Endothelial cell of umbilical vein (primary cell): Measurements from ENCODE around the gene TSHZ3. TPM values are rescaled to one million over a fixed set of nuclear protein-coding genes. Genes with fewer than 3 reads are reported as not detected.

Experiments used
- BruUV-seq: library from RNA; stranded (reverse); fragments of 400-500 nt; replicated peaks from 2 replicates; lab custom pipeline; 2021; lab: Mats Ljungman, UMichigan
- CTCF ChIA-PET: fragments of 300-600, 350-600 bp; sonication (Branson Sonifier 250); formaldehyde crosslinking; loops from one replicate; lab custom pipeline; 2021; ENCODE audit warnings: antibody characterized with exemption, inconsistent platforms; lab: Charles Lee
- POLR2A ChIA-PET: fragments of 300-600, 350-600 bp; sonication (Branson Sonifier 250); formaldehyde crosslinking; loops from one replicate; lab custom pipeline; 2021; ENCODE audit warnings: antibody characterized with exemption, inconsistent platforms; lab: Charles Lee
- DNase-seq: peaks from one replicate; pipeline ENCODE4 v3.0.0-alpha.2; 2011; ENCODE audit warnings: low read depth, low spot score
- FAIRE-seq: peaks from 2 replicates; lab custom pipeline; 2011; peaks lifted over from hg19 to GRCh38; lab: Jason Lieb, UNC
- H2AFZ ChIP-seq: 2 replicates; pipeline ENCODE4 v1.6.0; 2012; ENCODE audit warnings: low read depth, low read length, control low read depth, inconsistent platforms
- H3K27ac ChIP-seq: 2 replicates; pipeline ENCODE4 v1.5.1; 2011; ENCODE audit warnings: low read depth, mild to moderate bottlenecking, control low read depth, low read length, moderate library complexity; ENCODE audit not compliant: insufficient read depth
- H3K27me3 ChIP-seq, 2 experiments: 2 replicates each; pipeline versions ENCODE4 v1.6.0 to v1.6.1; 2011; ENCODE audit warnings: low read length in 2 of 2, mixed read lengths in 1 of 2; ENCODE audit not compliant: control insufficient read depth in 2 of 2, insufficient read depth in 2 of 2
- H3K36me3 ChIP-seq, 2 experiments: 2 replicates in 1 of 2; 3 replicates in 1 of 2; pipeline ENCODE4 v1.5.1; 2011; ENCODE audit warnings: low read length in 2 of 2, mild to moderate bottlenecking in 1 of 2, moderate library complexity in 1 of 2; ENCODE audit not compliant: control insufficient read depth in 2 of 2, insufficient read depth in 2 of 2; ENCODE audit errors: extremely low read depth in 1 of 2
- H3K4me1 ChIP-seq: 3 replicates; pipeline ENCODE4 v1.5.1; 2011; ENCODE audit warnings: mild to moderate bottlenecking, low read length; ENCODE audit not compliant: control insufficient read depth, insufficient read depth; ENCODE audit errors: extremely low read depth
- H3K4me2 ChIP-seq: 2 replicates; pipeline ENCODE4 v1.6.1; 2011; ENCODE audit warnings: low read length, control low read depth, mixed read lengths; ENCODE audit not compliant: insufficient read depth
- H3K4me3 ChIP-seq, 3 experiments: fragments of 200-600 bp in 1 of 3; sonication (generic), shearing (Covaris generic) in 1 of 3; replicated peaks in 1 of 3; 2 replicates each; pipeline ENCODE4 v1.5.1; 2011 to 2016; ENCODE audit warnings: control low read depth in 3 of 3, low read length in 3 of 3, mild to moderate bottlenecking in 2 of 3, inconsistent platforms in 1 of 3, low read depth in 1 of 3, moderate library complexity in 1 of 3; ENCODE audit not compliant: insufficient read depth in 1 of 3
- H3K79me2 ChIP-seq: 2 replicates; pipeline ENCODE4 v1.6.0; 2012; ENCODE audit warnings: low read length, inconsistent platforms; ENCODE audit not compliant: control insufficient read depth, insufficient read depth
- H3K9ac ChIP-seq: replicated peaks from 2 replicates; pipeline ENCODE3; 2011; ENCODE audit warnings: low read length, control low read depth; ENCODE audit not compliant: insufficient read depth; ENCODE audit errors: extremely low read depth
- H3K9me1 ChIP-seq: replicated peaks from 3 replicates; pipeline ENCODE4 v1.6.0; 2011; ENCODE audit warnings: mild to moderate bottlenecking, low read length; ENCODE audit not compliant: control insufficient read depth, insufficient read depth; ENCODE audit errors: extremely low read depth
- H3K9me3 ChIP-seq: replicated peaks from 2 replicates; pipeline ENCODE4 v1.5.1; 2012; ENCODE audit warnings: low read length, inconsistent platforms; ENCODE audit not compliant: control insufficient read depth, insufficient read depth
- H4K20me1 ChIP-seq: replicated peaks from 2 replicates; pipeline ENCODE3; 2011; ENCODE audit warnings: mild to moderate bottlenecking, low read length; ENCODE audit not compliant: control insufficient read depth, insufficient read depth; ENCODE audit errors: extremely low read depth
- CTCF ChIP-seq, 2 donors: IDR thresholded peaks; 1 replicate in 1 of 2; 2 replicates in 1 of 2; pipeline ENCODE4 v1.5.1; 2011; ENCODE audit warnings: low read length in 2 of 2, mild to moderate bottlenecking in 2 of 2, moderate library complexity in 2 of 2, control low read depth in 1 of 2, inconsistent platforms in 1 of 2, low read depth in 1 of 2; ENCODE audit not compliant: insufficient read depth in 1 of 2; ENCODE audit errors: extremely low read depth in 1 of 2
- EZH2 ChIP-seq: IDR thresholded peaks from 2 replicates; pipeline ENCODE4 v1.6.1; 2012; ENCODE audit warnings: borderline replicate concordance, low read depth, mild to moderate bottlenecking, moderate library complexity, low read length, inconsistent platforms; ENCODE audit not compliant: severe bottlenecking
- FOS ChIP-seq: IDR thresholded peaks from 2 replicates; pipeline ENCODE4 v1.6.1; 2011; ENCODE audit warnings: mild to moderate bottlenecking, low read length, moderate library complexity, borderline replicate concordance; ENCODE audit not compliant: insufficient read depth
- GATA2 ChIP-seq: IDR thresholded peaks from 2 replicates; pipeline ENCODE4 v1.7.0; 2011; ENCODE audit warnings: low read depth, mild to moderate bottlenecking, moderate library complexity, mixed read lengths, low read length; ENCODE audit not compliant: insufficient read length, insufficient read depth
- JUN ChIP-seq: IDR thresholded peaks from 2 replicates; pipeline ENCODE4 v1.6.1; 2011; ENCODE audit warnings: borderline replicate concordance, low read depth; ENCODE audit not compliant: insufficient read length, insufficient read depth
- POLR2A ChIP-seq: IDR thresholded peaks from 2 replicates; pipeline ENCODE4 v1.6.1; 2012; ENCODE audit warnings: low read depth, mild to moderate bottlenecking, control low read depth, low read length
- dilution Hi-C: fragments of 300-500 bp; cut with MboI; formaldehyde crosslinking; loops from one replicate; pipeline ENCODE4 v1.15.0; 2019; ENCODE audit warnings: low sequenced_read_pairs; ENCODE audit not compliant: extremely low pct_ligation_motif_present
- intact Hi-C: fragments of 100-400 bp; cut with micrococcal nuclease; formaldehyde crosslinking; loops from one replicate; pipeline ENCODE4 v1.10.0; 2022
- polyA plus RNA-seq, 4 experiments: library from polyadenylated mRNA; depleted of rRNA in 3 of 4; stranded (reverse) in 3 of 4; unstranded in 1 of 4; fragments of >200 nt; gene quantifications; 2 replicates each; pipeline versions ENCODE4 v1.2.1 to v1.2.3, GENCODE V29; 2011 to 2012; ENCODE audit warnings: missing spikeins in 1 of 4
- total RNA-seq: library from RNA; stranded (reverse); gene quantifications from 2 replicates; pipeline ENCODE4 v1.2.3, GENCODE V29; 2021
- TF ChIP-seq, protein P1 (sequence below): IDR thresholded peaks from 2 replicates; pipeline ENCODE4 v1.6.1; 2011; ENCODE audit not compliant: insufficient read depth, insufficient read length

Gene TSHZ3
- total and polyA plus RNA-seq, 2 donors (not counting 3 experiments of a cell fraction or from before 2014, with no cell fraction given): 1.2 to 6.2 TPM

DNA sequence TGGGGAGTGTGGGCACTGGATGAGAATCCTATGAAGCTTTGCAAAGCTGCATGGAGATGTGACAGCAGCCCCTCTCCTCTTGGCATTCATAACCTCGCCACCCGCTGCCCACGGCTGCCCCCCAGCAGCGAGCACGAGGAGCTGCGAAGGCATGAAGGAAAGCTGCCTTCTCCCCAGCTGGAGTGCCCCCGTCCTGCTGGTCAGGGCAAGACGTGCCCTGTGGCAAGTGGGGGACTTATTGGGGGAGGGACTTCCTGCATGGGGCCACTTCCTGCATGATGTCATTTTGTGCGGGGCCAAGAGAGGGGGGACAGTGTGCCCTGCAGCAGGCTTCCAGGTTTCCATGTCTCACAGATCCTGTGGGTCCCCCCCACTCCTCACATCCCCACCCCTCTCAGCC lies 85.9 kb downstream of the TSHZ3 start:
- no peak overlapping the region for H3K9ac ChIP-seq
- H3K9me3 ChIP-seq: peaks cover 2% of the 10 kb centered on the region
- H3K79me2 ChIP-seq: no peaks in the 10 kb centered on the region
- no TSS peak for BruUV-seq
- ChIA-PET CTCF (no interaction called here), POLR2A (no interaction called here)
- H3K9me1 ChIP-seq: no peaks in the 10 kb centered on the region
- intact Hi-C loops (no loop called here), dilution Hi-C loops (no loop called here)
- no peak overlapping the region for H2AFZ ChIP-seq
- H3K27me3 ChIP-seq: no peaks in the 10 kb centered on the region
- H3K4me1 ChIP-seq: no peaks in the 10 kb centered on the region
- no peak overlapping the region for H3K4me2 ChIP-seq
- no peaks in the 10 kb centered on the region for H3K36me3 ChIP-seq
- H3K27ac ChIP-seq: no peak overlapping the region
- FAIRE-seq (no peak), DNase-seq (no peak)
- no peak overlapping the region for H3K4me3 ChIP-seq
- H4K20me1 ChIP-seq: no peaks in the 10 kb centered on the region
- no peak for TF ChIP-seq GATA2
- TF ChIP-seq JUN: no peak
- TF ChIP-seq CTCF (IDR thresholded peaks at IDR 0.05; ENCODE audit: extremely low read depth in 1 of 2, insufficient read depth in 1 of 2, low read depth in 1 of 2, low read length in 2 of 2): no peak
- TF ChIP-seq EZH2: no peak
- TF ChIP-seq POLR2A: no peak
- TF ChIP-seq FOS: no peak
- TF ChIP-seq, protein P1, sequence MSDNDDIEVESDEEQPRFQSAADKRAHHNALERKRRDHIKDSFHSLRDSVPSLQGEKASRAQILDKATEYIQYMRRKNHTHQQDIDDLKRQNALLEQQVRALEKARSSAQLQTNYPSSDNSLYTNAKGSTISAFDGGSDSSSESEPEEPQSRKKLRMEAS: no peak
